GM12873 (cell line): Measurements from ENCODE around the gene ZNF385A.

ENCODE experiments used
- TF ChIP-seq, protein P1 (sequence below): IDR thresholded peaks from 2 replicates; pipeline ENCODE4 v1.5.1; 2012; ENCODE audit warnings: low read depth, mild to moderate bottlenecking, moderate library complexity, low read length, control low read depth; ENCODE audit not compliant: insufficient read depth; ENCODE audit errors: missing control alignments

The ZNF385A gene

DNA sequence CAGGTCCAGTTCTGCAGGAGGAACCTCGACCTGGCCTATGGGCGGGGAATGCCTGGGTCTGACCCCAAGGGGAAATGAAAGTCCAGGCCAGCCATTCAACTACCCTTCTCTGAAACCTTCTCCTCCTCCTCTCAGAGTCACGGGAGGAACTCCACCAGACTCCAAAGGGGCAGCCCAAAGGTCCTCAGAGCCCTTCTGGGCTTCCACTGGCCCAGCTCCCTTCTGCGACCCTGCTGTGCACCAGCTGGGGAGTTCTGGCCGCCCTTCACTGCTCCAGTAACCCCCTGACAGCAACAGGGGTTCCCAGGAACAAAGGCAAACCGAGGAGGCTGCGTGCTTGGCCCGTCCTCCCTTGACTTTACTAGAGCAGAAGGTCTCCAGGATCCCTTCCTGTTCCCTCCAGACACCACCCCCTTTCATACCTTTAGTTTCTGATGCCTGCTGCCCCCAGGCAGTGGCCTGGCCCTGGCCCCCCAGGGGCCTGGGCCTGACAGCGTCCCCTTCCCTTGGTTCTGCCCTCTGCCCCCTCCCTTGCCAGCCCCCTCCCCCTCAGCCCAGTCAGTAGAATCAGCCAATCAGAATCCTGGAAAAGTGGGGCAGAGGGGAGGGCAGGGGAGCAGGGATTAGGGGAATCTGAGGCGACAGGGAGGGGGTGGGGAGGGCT, 850 bp upstream of the ZNF385A start:
- TF ChIP-seq, protein P1, sequence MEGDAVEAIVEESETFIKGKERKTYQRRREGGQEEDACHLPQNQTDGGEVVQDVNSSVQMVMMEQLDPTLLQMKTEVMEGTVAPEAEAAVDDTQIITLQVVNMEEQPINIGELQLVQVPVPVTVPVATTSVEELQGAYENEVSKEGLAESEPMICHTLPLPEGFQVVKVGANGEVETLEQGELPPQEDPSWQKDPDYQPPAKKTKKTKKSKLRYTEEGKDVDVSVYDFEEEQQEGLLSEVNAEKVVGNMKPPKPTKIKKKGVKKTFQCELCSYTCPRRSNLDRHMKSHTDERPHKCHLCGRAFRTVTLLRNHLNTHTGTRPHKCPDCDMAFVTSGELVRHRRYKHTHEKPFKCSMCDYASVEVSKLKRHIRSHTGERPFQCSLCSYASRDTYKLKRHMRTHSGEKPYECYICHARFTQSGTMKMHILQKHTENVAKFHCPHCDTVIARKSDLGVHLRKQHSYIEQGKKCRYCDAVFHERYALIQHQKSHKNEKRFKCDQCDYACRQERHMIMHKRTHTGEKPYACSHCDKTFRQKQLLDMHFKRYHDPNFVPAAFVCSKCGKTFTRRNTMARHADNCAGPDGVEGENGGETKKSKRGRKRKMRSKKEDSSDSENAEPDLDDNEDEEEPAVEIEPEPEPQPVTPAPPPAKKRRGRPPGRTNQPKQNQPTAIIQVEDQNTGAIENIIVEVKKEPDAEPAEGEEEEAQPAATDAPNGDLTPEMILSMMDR = no peak

DNA sequence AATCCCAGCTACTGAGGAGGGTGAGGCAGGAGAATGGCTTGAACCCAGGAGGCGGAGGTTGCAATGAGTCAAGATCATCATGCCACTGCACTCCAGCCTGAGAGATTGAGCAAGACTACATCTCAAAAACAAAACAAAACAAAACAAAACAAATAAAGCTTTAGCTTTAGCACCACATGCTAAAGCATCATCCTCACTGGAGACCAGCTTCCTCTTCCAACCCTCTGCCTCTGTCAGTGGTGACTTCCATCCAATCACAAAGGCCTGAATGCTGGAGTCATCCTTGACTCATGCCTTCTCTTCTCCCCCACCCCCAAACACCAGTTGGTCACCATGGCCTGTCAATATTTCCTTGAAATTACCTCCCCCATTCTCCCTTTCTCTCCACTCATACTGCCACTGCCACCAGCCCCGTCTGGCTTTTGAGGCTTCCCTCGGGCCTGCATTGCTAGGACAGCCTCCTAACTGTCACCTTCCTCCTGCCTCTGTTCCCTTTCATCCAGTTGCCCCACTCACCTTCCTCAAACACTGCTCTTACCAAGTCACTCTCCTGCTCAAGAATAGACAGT, 1.4 kb downstream of the ZNF385A start:
- TF ChIP-seq, protein P1 = no peak

DNA sequence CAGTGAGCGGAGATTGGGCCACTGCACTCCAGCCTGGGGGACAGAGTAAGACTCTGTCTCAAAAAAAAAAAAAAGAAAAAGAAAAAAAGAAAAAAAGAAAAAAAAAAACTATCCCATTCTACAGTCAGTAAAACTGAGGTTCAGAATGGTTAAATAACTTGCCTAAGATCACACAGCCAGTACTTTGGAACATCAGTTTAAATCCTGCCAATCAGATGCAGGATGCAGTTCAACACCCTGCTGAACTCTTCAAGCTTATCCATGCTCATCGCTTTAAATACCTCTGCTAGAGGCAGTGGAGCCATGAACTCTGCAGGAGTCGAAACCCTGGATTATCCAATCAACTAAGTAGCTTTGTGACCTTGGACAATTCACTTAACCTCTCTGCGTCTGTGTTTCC, 3.4 kb downstream of the ZNF385A start:
- TF ChIP-seq, protein P1 = no peak

DNA sequence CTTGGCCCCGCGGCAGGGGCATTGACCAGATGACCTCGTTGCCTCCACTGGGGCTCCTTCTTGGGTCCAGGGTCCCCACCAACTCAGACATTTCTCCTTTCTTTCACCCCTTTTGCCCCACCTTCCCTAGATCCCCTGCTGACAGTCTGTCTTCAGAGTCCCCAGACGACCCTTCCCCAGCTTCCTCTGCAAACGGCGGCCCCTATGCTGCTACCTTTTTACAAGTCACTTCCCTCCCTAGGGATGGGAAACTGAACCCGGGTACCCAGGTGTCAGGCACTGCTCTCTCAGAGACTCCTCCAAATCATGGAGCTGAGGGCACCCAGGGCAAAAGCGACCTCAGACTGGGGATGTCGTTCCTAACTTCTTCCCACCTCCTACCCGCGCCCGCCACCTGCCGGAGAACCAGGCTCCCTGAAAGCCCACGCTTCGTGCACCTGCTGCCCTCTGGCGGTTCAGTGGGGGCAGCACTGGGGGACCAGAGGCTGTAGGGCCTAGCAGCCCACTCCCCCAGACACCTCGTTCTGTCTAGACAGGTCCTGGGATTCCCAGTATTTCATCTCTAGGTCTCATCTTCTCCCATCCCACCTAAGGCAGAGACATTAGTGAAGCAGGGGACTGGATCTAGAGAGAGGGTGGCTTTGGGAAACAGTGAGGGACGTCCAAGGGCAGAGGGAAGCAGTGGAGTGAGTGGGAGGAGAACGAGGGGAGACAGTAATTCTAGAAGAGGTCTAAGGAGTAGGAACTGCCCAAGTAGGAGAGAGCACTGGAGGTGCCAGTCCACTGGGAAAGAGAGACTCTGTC, 4.9 kb downstream of the ZNF385A start:
- TF ChIP-seq, protein P1 = peak; percentile 100

DNA sequence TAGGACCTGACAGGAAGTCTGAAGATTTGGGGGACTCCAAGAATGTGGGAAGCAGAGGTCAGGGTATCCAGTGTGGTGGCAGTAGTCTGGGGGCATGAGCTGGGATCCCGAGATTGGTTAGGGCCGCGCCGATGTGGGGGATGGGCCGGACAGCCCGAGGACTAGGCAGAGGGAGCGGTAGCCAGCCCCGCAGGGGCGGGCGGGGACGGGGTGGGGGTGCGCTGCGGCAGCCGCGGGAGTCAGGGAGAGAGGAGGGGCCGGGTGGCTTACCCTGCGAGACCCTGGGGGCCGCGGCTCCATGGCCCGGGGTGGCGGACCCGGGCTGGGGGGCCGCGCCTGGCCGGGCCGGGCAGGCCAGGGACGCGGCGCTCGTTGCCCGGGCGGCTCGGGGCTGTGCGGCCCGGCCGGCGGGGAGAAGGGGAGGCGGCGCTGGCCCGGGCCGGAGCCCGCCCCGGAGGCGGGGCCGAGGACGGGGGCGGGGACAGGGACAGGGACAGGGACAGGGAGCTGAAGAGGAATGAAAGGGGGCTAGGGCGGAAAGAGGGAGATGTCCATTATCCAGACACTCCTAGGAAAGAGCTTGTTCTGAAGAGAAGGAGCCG, 5.6 kb downstream of the ZNF385A start:
- TF ChIP-seq, protein P1 = no peak

DNA sequence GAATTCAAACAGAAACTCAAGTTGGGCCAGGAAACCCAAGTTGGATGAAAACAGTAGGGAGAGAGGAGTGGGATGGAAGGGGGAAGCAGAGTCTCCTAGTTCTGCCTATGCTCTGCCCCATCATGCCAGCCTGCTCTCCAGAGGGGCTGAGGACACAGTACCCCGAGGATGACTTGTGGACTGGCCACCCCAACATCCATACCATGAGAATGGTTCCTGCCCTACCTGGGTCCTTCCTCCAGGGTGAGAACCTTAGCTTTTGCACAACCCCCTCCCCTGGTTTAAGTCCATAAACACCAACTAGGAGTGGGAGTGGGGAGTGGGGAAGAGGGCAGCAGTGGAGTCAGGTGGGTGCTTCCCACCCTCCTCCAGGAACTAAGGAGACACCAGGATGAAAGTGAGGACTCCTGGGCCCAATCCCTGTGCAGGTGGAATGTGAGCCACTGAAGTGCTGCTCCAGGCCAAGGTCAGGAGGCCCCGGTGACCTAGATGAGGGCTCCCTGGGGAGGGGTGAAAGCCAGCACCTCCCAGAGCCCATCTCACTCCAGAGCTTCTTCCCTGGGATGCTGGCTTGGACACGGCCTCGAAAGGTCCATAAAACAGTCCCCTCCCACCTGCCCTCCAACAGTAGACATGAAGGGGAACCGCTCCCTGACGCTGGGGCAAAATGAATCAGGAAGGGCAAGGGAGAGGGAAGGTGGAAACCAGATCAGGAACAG, 6.6 kb downstream of the ZNF385A start:
- TF ChIP-seq, protein P1 = no peak
